IPS-18c (cell line): ENCODE measurements around the gene CPSF4.
"Not testable (repeated sequence)": the region's sequence is repeated elsewhere in the genome, so short reads cannot be mapped to it uniquely, and the experiment has no call there.

Experiments used
- H3K4me3 ChIP-seq: 2 replicates; pipeline ENCODE4 v1.7.0; 2013; ENCODE audit warnings: low read depth, mild to moderate bottlenecking, low read length, moderate library complexity; ENCODE audit not compliant: insufficient read depth
- H3K9me3 ChIP-seq: one replicate; pipeline ENCODE4 v1.6.1; 2013; ENCODE audit warnings: mild to moderate bottlenecking, low read length, moderate library complexity; ENCODE audit not compliant: control insufficient read depth, insufficient read depth

CPSF4 gene

DNA sequence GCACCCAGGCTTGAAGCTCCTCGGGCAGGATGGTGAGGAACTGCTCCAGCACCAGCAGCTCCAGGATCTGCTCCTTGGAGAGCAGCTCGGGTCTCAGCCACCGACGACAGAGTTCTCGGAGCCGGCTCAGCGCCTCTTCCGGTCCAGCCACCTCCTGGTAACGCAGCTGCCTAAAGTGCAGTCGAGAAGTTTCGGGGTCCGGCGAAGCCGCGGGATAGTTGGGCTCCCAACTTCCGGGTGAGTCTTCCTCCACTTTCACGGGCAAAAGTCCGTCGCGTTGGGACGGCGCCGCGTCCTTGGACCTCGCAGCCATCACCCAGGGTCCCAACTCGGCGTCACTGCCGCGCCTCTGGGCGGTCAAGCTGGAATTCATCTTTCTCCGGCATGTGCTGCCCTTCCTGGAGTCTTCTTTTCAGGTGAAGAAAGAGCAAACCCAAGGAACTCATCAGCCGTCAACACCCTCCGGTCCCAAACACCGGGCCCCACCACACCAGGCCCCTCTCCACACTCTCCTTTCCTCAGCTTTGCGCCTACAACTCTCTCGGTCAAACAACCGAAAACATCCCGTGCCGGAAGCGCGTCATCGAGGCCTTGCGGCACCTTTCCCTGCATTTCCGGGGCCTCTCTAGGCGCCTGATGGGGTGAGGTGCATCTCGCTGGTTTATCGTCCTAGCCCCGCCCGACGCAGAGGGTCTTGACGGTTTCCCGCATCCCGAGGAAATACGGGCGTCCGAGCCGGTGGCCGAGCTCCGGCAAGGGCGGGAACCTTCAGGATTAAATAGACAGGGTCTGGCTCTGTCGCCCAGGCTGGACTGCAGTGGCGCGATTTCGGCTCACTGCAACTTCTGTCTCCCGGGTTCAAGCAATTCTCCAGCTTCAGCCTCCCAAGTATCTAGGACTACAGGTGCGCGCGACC, 61.2 kb downstream of the CPSF4 start, which contains the start of gene ZNF394:
TSS of gene ZNF394 (minus strand) at position 561 of the 916 bp plus-strand sequence. CDS start at position 373, 188 bp downstream.
- H3K4me3 ChIP-seq, result peak within 1 kb of the TSS; percentile 95
- H3K9me3 ChIP-seq, result no peaks in the 10 kb centered on the region

GRCh38 chr7:99500637-99501009, 61.9 kb downstream of the CPSF4 start:
- Histone ChIP-seq H3K9me3 (no peaks in the 10 kb centered on the region), H3K4me3 (peak overlapping the region; percentile 95)

GRCh38 chr7:99501236-99501635, 62.5 kb downstream of the CPSF4 start:
- not testable (repeated sequence) for H3K4me3 ChIP-seq, H3K9me3 ChIP-seq

- H3K9me3 ChIP-seq, result no peaks in the 10 kb centered on the region
- peak overlapping the region; percentile 73; the same call in 1 of the 2 replicates for H3K4me3 ChIP-seq
Measured at GRCh38 chr7:99504281-99504602, 65.5 kb downstream of the CPSF4 start.

DNA sequence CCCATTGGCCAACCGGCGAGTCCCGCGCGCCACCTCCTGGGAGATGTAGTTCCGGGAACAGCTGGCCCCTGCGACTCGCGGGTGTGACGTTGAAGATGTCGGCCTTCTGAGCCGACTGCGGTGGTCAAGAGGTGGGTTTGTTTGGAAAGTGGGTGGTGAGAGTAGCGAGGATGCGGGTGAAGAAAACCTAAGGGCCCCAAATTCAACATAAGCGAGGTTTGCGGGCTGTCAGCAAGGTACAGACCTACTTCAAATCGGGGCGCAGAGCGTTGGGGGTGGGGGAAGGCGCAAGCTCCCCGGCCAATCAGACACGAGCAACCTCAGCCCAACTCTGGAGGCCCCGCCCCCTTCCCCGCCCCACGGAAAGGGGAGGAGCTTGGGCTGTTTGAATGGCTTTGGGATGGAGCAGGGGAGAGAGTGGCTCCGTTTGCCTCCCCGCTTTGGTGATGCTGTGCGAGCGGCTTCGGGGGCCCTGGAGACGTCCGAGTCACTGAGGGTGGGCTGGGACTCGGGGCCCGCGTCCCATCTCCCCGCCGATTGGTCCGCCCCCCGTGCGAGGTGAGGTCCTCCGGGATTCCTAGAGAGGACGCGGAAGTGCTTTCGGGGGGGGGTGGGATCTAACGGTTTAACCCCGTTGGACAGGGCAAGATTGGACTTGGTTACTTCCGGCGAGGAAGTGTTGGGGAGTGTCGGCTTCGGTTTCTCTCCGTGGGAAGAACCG, 66.0 kb downstream of the CPSF4 start, which contains the start of gene ZKSCAN5:
TSS of gene ZKSCAN5 (plus strand) at position 60 of the 721 bp plus-strand sequence. CDS start 1,383 bp downstream, outside the sequence.
- Histone ChIP-seq H3K4me3 (peak within 1 kb of the TSS; percentile 73), H3K9me3 (no peaks in the 10 kb centered on the region)

- H3K9me3 ChIP-seq, result no peaks in the 10 kb centered on the region
- H3K4me3 ChIP-seq, result peak overlapping the region; percentile 73
Measured at GRCh38 chr7:99505324-99505662, 66.5 kb downstream of the CPSF4 start.
